GM13977 (cell line): ENCODE data around the gene LIN7C.

Experiments used
- DNase-seq: peaks from one replicate; pipeline ENCODE4 v3.0.0; 2012; ENCODE audit warnings: low spot score
- CTCF ChIP-seq: IDR thresholded peaks from 2 replicates; pipeline ENCODE4 v1.5.1; 2012; ENCODE audit warnings: mild to moderate bottlenecking, control low read depth; ENCODE audit not compliant: insufficient read depth; ENCODE audit errors: extremely low read depth, missing control alignments
- in situ Hi-C: fragments of 300-500 bp; cut with MboI; formaldehyde crosslinking; loops from one replicate; pipeline ENCODE4 v1.12.0; 2022; ENCODE audit warnings: low sequenced_read_pairs, low pct_unique_long_range_greater_than_20kb, mixed read lengths, inconsistent platforms; ENCODE audit not compliant: unreplicated experiment

Gene LIN7C

DNA sequence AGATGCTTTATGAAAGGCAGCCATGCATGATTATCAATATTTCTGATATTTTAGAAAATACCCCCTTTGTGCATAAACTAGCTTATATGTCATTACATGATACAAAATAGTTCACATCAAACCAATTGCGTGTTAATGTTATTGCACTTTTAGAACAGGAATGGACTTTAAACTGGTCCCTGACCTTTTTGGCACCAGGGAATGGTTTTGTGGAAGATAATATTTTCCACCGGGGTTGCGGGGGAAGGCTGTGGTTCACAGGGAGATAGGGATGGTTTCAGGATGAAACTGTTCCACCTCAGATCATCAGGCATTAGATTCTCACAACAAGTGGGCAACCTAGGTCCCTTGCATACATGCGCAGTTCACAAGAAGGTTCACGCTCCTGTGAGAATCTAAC, 17.5 kb downstream of the LIN7C start:
- TF ChIP-seq CTCF, result no peak
- in situ Hi-C loops, result loop anchor here (25.0 kb wide), 1 partner anchor 727 kb away; no protein-coding TSS in a partner anchor
- no peak for DNase-seq

DNA sequence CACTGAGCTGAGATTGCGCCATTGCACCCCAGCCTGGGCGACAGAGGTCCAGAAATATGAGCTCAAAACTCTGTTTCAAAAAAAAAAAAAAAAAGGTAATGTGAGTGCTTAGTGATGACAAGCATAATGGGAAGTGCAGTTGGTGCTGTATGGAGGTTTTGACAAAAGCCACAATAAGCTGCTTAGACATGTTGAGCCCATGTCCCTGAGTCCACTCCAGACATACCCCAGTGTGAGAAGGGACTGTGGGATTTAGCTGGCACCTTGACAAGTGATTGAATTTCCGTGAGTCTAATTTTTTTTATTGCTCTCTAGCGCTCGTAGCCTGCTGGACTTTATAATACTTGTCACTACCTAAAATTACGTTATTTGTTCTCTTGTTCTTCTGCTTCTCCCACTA, 18.9 kb downstream of the LIN7C start:
- TF ChIP-seq CTCF, result no peak
- no peak for DNase-seq
- in situ Hi-C loops, result loop anchor here (25.0 kb wide), 1 partner anchor 725 kb away; no protein-coding TSS in a partner anchor

DNA sequence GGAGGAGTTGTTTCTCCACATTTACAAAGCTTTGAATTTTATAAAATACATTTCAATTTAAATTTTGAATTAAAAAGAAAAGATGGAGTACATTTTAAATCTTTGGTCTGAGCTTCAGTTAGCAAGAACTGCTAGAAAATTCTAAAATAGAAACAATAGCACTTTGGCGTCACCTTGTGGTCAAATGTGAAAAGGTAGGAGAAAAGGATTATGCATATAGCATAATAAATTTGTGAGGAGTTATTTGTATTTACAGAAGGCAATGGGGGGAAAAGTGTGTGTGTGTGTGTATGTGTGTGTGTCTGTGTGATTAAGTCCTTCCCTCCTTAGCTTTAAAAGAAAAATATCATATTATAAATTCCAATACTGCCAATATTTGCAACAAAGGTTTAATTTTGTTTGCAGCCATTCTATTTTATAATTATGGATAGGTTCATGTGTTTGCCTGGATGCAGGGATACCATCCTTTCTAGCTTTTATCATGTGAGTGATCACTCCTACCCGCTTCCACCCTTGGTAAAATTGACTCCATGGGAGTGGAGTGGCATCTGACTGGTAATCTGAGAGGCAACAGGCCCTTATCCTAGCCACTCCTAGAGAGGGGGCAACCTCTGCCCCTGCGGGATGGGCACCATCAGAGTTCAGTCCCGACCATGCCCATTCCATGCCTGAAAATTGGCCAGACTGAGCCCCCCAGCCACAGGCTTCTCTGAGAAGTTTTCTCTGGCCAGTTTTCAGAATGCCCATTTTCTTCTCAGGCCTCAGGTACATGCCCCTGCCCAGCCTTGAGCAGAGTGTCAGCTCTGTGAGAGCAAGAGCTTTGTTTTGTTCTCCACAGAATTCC, 20.4 kb downstream of the LIN7C start:
- in situ Hi-C loops, result loop anchor here (25.0 kb wide), 1 partner anchor 724 kb away; no protein-coding TSS in a partner anchor
- DNase-seq, result no peak
- TF ChIP-seq CTCF, result peak; percentile 85

DNA sequence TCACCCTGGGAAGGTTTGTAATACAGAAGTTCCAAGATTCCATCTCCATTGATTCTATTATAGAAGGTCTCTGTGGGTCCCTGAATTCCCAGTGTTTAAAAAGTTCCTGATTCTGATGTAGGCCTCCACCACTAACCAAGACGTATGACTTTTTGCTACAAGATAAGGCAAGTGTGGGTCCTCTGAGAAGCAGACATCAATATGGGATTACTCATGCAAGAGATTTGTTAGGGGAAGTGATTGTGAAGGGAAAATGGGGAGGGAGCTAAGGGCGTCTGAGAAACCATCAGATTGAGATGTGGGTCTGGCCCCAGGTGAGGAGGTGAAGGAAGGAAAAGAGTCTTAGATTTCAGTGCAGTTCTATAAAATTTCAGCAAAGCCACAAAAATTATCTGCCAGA, 23.8 kb downstream of the LIN7C start:
- no peak for TF ChIP-seq CTCF
- in situ Hi-C loops, result loop anchor here (25.0 kb wide), 1 partner anchor 720 kb away; no protein-coding TSS in a partner anchor
- no peak for DNase-seq

GRCh38 chr11:27481992-27482391, 24.6 kb downstream of the LIN7C start:
- no peak for DNase-seq
- no peak for TF ChIP-seq CTCF
- in situ Hi-C loops, result loop anchor here (25.0 kb wide), 1 partner anchor 720 kb away; no protein-coding TSS in a partner anchor

GRCh38 chr11:27477831-27478230, 28.7 kb downstream of the LIN7C start:
- no peak for TF ChIP-seq CTCF
- in situ Hi-C loops, result loop anchor here (25.0 kb wide), 1 partner anchor 716 kb away; no protein-coding TSS in a partner anchor
- no peak for DNase-seq
